SK-N-SH (cell line): ENCODE results near the gene PODXL.

Experiments
- CTCF ChIP-seq: fragments of 200-600 bp; sonication (generic); IDR thresholded peaks from 2 replicates; pipeline ENCODE4 v1.6.1; 2017; ENCODE audit warnings: antibody characterized with exemption, mild to moderate bottlenecking, moderate library complexity
- FOXJ3 ChIP-seq: sonication (generic); formaldehyde crosslinking; IDR thresholded peaks from 2 replicates; pipeline ENCODE4 v1.5.1; 2020; ENCODE audit warnings: mild to moderate bottlenecking, missing genetic modification reagents
- MXI1 ChIP-seq: IDR thresholded peaks from 2 replicates; pipeline ENCODE4 v1.6.1; 2012; ENCODE audit warnings: mild to moderate bottlenecking, low read depth, low read length, improper control_type of control experiment
- POLR2AphosphoS5 ChIP-seq: IDR thresholded peaks from 2 replicates; pipeline ENCODE4 v1.6.1; 2012; ENCODE audit warnings: low read depth, low read length
- REST ChIP-seq: IDR thresholded peaks from 2 replicates; pipeline ENCODE4 v1.6.1; 2012; ENCODE audit warnings: mild to moderate bottlenecking, low read depth, low read length, moderate library complexity

- TF ChIP-seq POLR2AphosphoS5, result no peak
- no peak for TF ChIP-seq MXI1
- TF ChIP-seq REST, result no peak
- TF ChIP-seq CTCF, result no peak
- no peak for TF ChIP-seq FOXJ3
Observed at GRCh38 chr7:131517218-131517923, 39.1 kb downstream of the PODXL start.
